LNCaP clone FGC (cell line): ENCODE measurements around the gene APIP.
A peak's percentile ranks its signal among the peaks of the same experiment; 100 is the strongest.

Source experiments
- DNase-seq: peaks from one replicate; pipeline ENCODE4 v3.0.0-alpha.2; 2011; ENCODE audit warnings: low read depth
- H3K4me3 ChIP-seq: 2 replicates; pipeline ENCODE4 v1.5.1; 2011; ENCODE audit warnings: mild to moderate bottlenecking, low read depth, low read length, control low read depth
- TF ChIP-seq, protein P1 (sequence below): IDR thresholded peaks from 2 replicates; pipeline ENCODE4 v1.5.1; 2012; ENCODE audit warnings: mild to moderate bottlenecking; ENCODE audit not compliant: control insufficient read depth, insufficient read depth; ENCODE audit errors: extremely low read depth

APIP gene

DNA sequence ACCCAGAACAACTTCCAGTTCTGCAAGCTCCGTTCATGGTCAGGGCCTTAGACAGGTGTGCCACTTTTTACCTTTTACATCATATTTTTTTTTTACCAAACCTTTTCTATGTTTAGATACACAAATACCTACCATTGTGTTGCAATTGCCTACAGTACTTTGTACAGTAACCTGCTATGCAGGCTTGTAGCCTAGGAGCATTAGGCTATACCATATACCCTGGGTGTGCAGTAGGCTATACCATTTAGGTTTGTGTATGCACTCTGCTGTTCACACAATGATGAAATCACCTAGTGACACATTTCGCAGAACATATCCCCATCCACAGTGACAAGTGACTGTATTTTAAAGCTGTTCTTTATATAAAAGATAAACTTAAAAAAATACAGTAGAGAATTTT, 29.6 kb downstream of the APIP start:
- DNase-seq: no peak
- TF ChIP-seq, protein P1, sequence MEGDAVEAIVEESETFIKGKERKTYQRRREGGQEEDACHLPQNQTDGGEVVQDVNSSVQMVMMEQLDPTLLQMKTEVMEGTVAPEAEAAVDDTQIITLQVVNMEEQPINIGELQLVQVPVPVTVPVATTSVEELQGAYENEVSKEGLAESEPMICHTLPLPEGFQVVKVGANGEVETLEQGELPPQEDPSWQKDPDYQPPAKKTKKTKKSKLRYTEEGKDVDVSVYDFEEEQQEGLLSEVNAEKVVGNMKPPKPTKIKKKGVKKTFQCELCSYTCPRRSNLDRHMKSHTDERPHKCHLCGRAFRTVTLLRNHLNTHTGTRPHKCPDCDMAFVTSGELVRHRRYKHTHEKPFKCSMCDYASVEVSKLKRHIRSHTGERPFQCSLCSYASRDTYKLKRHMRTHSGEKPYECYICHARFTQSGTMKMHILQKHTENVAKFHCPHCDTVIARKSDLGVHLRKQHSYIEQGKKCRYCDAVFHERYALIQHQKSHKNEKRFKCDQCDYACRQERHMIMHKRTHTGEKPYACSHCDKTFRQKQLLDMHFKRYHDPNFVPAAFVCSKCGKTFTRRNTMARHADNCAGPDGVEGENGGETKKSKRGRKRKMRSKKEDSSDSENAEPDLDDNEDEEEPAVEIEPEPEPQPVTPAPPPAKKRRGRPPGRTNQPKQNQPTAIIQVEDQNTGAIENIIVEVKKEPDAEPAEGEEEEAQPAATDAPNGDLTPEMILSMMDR: no peak
- H3K4me3 ChIP-seq: no peak overlapping the region

- TF ChIP-seq, protein P1: no peak
- no peak overlapping the region for H3K4me3 ChIP-seq
- no peak for DNase-seq
Observed at GRCh38 chr11:34881900-34882299, 34.3 kb downstream of the APIP start.

GRCh38 chr11:34877375-34877975, 38.7 kb downstream of the APIP start:
- TF ChIP-seq, protein P1: no peak
- no peak overlapping the region for H3K4me3 ChIP-seq
- no peak for DNase-seq

- no peak overlapping the region for H3K4me3 ChIP-seq
- DNase-seq: no peak
- TF ChIP-seq, protein P1: no peak
Observed at GRCh38 chr11:34874202-34874601, 42.0 kb downstream of the APIP start.

DNA sequence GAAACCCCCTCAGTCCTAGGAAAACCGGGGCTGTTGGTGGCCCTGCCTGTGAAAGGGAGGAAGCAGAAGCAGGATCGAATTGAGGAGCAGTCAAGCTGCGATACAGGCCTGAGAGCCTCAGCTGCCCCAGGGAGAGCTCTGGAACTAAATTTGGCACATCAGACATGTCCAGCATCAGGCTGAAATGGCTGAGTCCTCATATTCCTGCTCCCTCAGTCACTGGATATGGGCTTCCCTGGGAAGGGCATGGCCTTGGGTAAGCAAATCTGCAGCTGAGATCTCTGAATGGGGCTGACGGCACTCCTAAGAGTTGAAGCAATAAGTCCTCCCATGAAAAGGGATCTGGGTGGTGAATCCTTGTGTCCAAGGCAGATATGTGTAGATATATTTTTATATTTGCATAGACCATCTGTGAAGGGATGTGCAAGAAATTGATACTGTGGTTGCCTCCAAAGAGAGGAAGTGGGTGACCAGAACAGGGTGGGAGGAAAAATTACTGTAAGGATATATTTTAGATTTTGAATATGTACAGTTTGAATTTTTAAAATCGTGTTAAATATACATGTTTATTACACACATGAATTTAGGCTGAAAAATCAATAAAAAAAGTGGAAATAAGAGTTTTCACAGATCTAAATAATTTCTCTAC, 45.5 kb downstream of the APIP start:
- no peak overlapping the region for H3K4me3 ChIP-seq
- no peak for DNase-seq
- TF ChIP-seq, protein P1: no peak

DNA sequence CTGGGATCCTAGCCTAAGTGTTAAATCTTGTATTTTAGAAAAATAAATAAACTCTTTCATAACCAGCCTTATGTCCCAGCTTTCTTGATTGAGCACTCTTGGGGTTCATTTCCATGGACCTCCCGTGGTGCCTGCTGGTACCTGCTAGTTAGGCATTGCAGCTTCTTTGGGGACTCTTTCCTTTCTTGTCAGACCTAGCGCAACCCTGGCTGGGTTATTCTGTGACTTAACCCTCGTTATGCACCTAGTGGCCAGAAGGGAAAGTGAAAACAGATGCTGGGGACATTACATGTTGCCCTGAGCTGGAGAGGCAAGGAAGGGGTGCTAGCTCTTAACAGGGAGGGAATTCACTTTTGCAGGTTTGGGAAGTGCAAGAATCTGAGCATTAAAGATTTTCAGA, 46.8 kb downstream of the APIP start:
- no peak overlapping the region for H3K4me3 ChIP-seq
- TF ChIP-seq, protein P1: 0 out of 2 replicates have a peak, but pooled peaks have one; percentile 9
- no peak for DNase-seq

GRCh38 chr11:34866375-34866774, 49.8 kb downstream of the APIP start:
- no peak overlapping the region for H3K4me3 ChIP-seq
- TF ChIP-seq, protein P1: no peak
- DNase-seq: no peak
